Stimulated activated CD8-positive, alpha-beta memory T cell treated with anti-CD3 and anti-CD28 coated beads, Interleukin-4, amount 100 ng/mL, for 1 hour (primary cell): ENCODE measurements around the gene AP3M1.
"Not testable (repeated sequence)": the region's sequence is repeated elsewhere in the genome, so short reads cannot be mapped to it uniquely, and the experiment has no call there.

Experiments used
- DNase-seq, 2 donors: peaks; one replicate each; pipeline ENCODE4 v3.0.0-alpha.2; 2020; ENCODE audit warnings: low read depth in 2 of 2, low spot score in 1 of 2

The AP3M1 gene

GRCh38 chr10:74150204-74150989 lies at the start of gene AP3M1:
Gene AP3M1, minus strand, starts transcription at chr10:74150828. Its CDS starts 12,449 bp downstream, at chr10:74138379.
- DNase-seq, result peak; percentile 53 to 63

DNA sequence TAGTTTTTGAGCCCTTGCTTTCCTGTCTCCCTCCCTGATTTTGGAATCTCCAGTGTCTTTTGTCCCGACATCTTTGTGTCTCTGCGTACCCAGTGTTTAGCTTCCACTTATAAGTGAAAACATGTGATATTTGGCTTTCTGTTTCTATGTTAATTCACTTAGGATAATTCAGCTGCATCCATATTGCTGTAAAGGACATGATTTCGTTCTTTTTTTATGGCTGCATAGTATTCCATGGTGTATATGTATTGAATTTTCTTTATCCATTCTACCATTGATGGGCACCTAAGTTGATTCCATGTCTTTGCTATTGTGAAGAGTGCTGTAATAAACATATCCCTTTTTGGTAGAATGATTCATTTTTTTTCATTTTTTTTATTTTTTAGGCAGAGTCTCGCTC lies 48.7 kb upstream of the AP3M1 start:
- no peak for DNase-seq

GRCh38 chr10:74194999-74195398 lies 44.4 kb upstream of the AP3M1 start:
- no peak for DNase-seq

GRCh38 chr10:74194545-74194944 lies 43.9 kb upstream of the AP3M1 start:
- DNase-seq, result no peak

DNA sequence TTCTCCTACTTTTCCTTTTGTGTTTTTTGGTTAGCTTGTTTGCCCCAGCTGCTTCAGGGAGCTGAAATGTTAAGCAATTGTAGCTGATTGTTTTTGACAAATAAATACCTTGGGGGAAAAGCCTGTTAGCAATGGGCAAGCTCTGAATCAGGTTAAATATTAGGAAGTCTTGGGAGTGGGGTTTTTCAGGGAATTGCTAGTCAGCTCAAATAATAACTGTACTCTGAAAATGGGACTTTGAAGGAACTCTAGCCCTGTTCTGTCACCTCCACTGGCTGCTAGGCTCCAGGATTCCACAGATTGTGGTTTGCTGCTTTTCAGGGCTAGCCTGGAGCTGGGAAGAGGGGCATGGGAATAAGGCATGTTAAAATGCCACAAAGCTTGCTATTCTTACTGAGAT lies 39.9 kb upstream of the AP3M1 start:
- DNase-seq, result no peak

GRCh38 chr10:74189999-74190421 lies 39.4 kb upstream of the AP3M1 start:
- no peak for DNase-seq

GRCh38 chr10:74188617-74189016 lies 38.0 kb upstream of the AP3M1 start:
- DNase-seq, result not testable (repeated sequence)

DNA sequence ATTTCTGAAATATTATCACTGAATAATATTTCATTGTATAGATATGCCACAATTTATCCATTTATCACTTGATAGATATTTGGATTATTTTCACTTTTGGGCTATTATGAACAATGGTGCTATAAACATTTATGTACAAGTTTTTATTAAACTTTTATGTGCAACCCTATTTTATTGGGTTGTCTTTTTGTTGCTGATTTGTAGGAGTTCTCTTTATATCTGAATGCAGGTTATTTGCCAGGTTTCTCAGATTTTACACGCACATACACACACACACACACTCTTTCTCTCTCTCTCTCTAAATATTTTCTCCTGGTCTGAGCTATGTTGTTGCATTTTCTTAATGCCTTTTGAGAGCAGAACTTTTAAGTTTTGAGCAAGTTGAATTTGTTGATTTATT lies 36.6 kb upstream of the AP3M1 start:
- no peak for DNase-seq

GRCh38 chr10:74186678-74187077 lies 36.0 kb upstream of the AP3M1 start:
- no peak for DNase-seq

GRCh38 chr10:74179111-74179710 lies 28.6 kb upstream of the AP3M1 start:
- no peak for DNase-seq

- no peak for DNase-seq
Measured at GRCh38 chr10:74178042-74178791, 27.6 kb upstream of the AP3M1 start.

DNA sequence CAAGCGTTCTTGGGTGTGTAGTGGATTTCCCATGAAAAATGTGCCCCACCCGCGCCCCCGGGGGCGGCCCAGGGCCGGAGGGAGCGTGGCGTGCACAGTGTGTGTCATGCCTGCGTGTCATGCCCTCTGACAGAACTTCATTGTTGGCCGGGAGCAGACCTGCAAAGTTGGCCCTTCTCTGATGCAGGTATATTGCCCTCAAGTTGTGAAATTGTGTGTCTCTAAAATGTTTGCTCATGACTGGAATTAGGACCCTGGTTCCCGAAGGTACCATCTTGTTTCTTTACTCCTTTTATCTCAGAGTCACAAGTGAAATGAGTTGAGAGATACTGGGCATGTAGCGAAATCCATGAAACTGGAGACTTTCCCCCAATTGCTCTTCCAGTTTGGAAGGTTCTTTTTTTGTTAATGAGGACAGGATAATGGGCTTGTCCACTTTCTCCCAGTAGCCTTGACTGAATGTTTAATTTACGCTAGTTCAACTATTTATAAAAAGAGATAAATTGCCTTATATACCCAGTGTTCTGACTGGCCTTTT lies 26.6 kb upstream of the AP3M1 start:
- no peak for DNase-seq

DNA sequence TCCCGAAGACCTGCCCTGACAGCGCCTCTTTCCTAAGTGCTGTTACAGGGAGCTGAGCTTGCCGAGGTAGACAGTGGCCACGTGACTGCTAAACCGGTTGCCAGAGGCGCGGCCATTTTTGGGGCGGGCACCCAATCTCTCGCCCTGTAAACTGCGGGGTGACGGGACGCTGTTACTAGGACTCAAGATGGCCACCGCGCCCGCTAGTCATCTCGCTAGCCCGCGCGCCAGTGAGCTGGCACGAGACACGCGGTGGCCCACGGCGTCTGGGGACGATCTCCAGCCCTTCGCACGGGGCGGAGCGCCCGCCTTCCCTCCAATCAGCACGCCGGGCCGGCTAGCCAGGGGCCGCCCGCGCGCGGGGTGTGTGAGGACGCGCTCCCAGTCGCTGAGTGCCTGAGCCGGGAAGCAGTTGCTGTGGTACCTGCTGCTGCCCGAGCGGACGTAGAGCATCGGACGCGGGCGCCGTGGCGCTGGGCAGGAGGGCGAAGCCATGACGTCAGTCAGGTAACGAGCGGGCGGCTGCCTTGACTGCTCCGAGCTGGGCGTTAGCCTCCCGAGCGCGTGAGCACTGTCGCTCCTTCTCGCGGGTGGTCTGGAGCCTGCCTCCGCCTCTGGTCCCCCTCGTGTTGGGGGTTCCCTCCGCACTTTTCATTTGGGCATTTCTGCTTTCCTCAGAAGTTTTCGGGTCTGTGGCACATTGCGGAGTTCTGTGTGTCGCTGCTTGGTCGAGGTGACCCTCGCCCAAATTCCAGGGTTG lies 25.9 kb upstream of the AP3M1 start:
- DNase-seq, result peak; percentile 84 to 90

- no peak for DNase-seq
Measured at GRCh38 chr10:74175510-74176379, 25.1 kb upstream of the AP3M1 start.

DNA sequence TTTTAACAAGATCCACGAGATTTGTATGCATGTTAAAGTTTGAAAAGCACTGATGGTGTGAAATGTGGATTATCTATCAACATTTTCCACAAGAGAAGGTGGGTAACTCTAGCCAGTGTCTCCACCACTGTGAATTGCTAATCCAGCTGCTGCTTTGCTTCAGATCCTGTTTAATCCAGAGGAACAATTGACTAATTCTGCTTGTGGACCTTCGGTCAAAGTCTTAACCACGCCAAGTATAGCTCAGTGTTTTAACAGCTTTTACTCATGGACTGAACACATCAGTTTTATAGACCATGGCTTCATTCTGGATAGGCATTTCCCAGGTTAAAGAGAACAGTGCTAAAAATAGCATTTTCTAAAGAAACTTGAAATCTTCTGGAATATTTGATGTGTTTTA lies 23.9 kb upstream of the AP3M1 start:
- DNase-seq, result no peak

GRCh38 chr10:74171625-74172024 lies 21.0 kb upstream of the AP3M1 start:
- no peak for DNase-seq

DNA sequence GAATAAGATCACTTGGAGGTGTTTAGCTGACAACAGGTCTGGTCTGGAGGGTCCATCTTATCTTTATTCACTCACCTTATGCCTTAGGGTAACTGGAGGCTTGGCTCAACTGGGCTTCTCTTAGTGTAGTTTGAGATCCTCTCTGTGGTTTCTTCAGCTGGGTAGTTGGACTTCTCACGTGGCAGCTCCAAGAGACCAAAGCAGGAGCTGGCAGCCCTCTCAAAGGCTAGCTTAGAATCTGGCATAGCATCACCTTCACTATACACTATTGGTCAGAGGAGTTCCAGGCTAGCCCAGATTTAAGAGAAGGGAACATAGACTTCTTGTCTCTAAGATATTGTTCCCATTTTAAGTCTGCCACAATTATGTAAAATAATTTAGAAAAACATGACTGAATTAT lies 16.8 kb upstream of the AP3M1 start:
- no peak for DNase-seq

DNA sequence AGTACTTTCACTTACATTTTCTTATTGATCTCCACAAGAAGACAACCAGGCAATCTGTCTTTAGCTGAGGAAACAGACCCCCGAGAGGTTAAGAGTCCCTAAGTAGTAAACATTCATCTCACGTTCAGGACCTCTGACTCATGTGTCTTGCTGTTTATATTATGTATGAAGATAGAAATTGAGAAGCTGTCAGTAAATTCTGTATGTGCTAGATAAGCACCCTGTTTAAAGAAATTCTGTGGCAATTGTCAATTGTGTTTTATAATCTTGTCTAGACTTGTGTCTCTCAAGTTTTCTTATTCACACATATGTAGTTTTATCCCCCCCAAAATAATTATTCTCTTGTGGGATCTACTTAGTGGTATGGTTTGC lies 14.9 kb upstream of the AP3M1 start:
- DNase-seq, result no peak

DNA sequence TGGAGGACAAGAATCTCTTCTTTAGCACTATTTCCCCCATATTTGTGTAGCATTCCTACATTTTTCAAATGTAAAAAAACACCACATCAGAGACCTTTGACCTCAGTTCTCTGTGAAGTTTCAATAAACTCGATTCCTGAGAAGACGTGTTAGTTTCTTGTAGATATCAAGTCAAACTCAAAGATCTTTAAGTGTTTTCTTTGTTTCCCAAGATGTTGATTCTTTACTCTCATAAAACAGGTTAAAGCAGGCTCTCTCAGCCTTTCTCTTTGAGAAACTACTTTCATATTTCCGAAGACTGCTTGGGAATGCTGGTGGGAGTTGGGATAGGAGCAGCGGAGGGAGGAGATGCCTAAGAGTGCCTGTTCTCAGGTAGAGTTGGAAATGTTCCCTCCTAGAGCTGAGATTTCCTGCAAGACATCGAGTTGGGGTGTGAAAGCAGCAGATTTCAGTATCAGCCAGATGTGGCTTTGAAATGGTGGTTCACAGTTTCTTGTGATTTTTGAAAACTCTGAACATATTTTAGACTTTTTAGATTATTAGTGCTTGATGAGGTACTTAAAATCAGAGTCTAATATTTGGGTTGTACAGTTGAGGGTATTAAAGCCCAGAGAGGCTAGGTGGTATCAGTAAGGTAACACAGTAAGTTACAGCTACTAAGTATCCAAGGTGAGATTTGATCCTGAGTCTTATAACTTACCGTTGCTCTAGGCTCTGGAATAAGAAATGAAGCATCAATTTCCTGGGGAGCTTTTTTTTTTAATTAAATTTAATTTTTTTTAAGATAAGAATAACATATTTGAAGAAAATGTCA lies 14.3 kb upstream of the AP3M1 start:
- no peak for DNase-seq
